Body of pancreas (tissue), 4 donors: ENCODE data around the gene SPTBN1. TPM values are rescaled to one million over a fixed set of nuclear protein-coding genes. Genes with fewer than 3 reads are reported as not detected.

Experiments used
- ATAC-seq: fragments of 150-250 bp; one replicate; pipeline ENCODE4 v1.9.1; 2016
- DNase-seq, 4 donors: peaks; one replicate each; pipeline ENCODE4 v3.0.0-alpha.2; 2019
- H3K27ac ChIP-seq, 4 donors: fragments of 200-600 bp; sonication (generic); 1 replicate in 3 of 4; 2 replicates in 1 of 4; pipeline versions ENCODE4 v1.5.1 to v1.6.1; 2016 to 2019; ENCODE audit warnings: mild to moderate bottlenecking in 1 of 4, mixed read lengths in 1 of 4, moderate library complexity in 1 of 4
- H3K27me3 ChIP-seq, 2 donors: fragments of 200-600 bp; sonication (generic); one replicate each; pipeline ENCODE4 v1.6.0; 2016; ENCODE audit warnings: mild to moderate bottlenecking in 1 of 2
- H3K36me3 ChIP-seq, 2 donors: fragments of 200-600 bp; sonication (generic); replicated peaks in 1 of 2; 2 replicates each; pipeline ENCODE4 v1.5.1; 2016; ENCODE audit warnings: low read depth in 2 of 2; ENCODE audit not compliant: insufficient read depth in 1 of 2
- H3K4me1 ChIP-seq: fragments of 200-600 bp; sonication (generic); one replicate; pipeline ENCODE4 v1.6.0; 2016
- H3K4me3 ChIP-seq, 2 donors: fragments of 200-600 bp; sonication (generic); 1 replicate in 1 of 2; 2 replicates in 1 of 2; pipeline ENCODE4 v1.5.1; 2016 to 2019
- H3K9me3 ChIP-seq, 3 donors: fragments of 200-600 bp; sonication (generic); 1 replicate in 2 of 3; 2 replicates in 1 of 3; pipeline ENCODE4 v1.5.1; 2016
- CTCF ChIP-seq, 7 experiments: fragments of 450-650 bp in 4 of 7; fragments of 200-600 bp in 3 of 7; sonication (generic) in 3 of 7; IDR thresholded peaks; one replicate each; pipeline ENCODE4 v1.5.1; 2016 to 2019; ENCODE audit warnings: antibody characterized with exemption in 7 of 7
- POLR2A ChIP-seq, 3 donors: fragments of 450-650 bp; IDR thresholded peaks; one replicate each; pipeline ENCODE4 v1.6.1; 2016; ENCODE audit warnings: antibody characterized with exemption in 3 of 3, mild to moderate bottlenecking in 2 of 3
- WGBS, 2 donors: methylation state at CpG; one replicate each; pipeline ENCODE4 v1.1.5; 2017; 5-methylcytosine and 5-hydroxymethylcytosine counted together
- intact Hi-C: fragments of 100-400 bp; cut with DNase I; formaldehyde crosslinking; loops from one replicate; pipeline ENCODE4 v1.15.1; 2023
- total RNA-seq, 2 donors: library from RNA; depleted of rRNA; stranded (reverse); fragments of >200 nt; gene quantifications; one replicate each; pipeline ENCODE4 v1.1.0, GENCODE V29; 2016

The SPTBN1 gene
- total RNA-seq, 2 donors from 2014 or later: 186 to 195 TPM

- 63 to 77% methylated on average over 5 of the region's 5 CpGs for WGBS, 2 donors
- Histone ChIP-seq H3K4me1 (peaks cover 90% of the 10 kb centered on the region), H3K27me3 (no peaks in the 10 kb centered on the region), H3K9me3 (no peaks in the 10 kb centered on the region), H3K36me3 (no peaks in the 10 kb centered on the region), H3K27ac (peak overlapping the region in 3 of 4 donors; percentile 16 to 68 (median 58)), H3K4me3 (no peak overlapping the region)
- no peak for TF ChIP-seq CTCF (IDR thresholded peaks at IDR 0.05)
- TF ChIP-seq POLR2A (IDR thresholded peaks at IDR 0.05): no peak
- ATAC-seq (no peak), DNase-seq (peak in 2 of 4 donors; percentile 42 to 43)
- intact Hi-C loops: no loop called here
Measured at GRCh38 chr2:54599326-54599710, 143.2 kb downstream of the SPTBN1 start.

GRCh38 chr2:54599914-54600313 is 143.8 kb downstream of the SPTBN1 start:
- no peak for TF ChIP-seq POLR2A (IDR thresholded peaks at IDR 0.05)
- TF ChIP-seq CTCF (IDR thresholded peaks at IDR 0.05): no peak
- Histone ChIP-seq H3K4me1 (peaks cover 96% of the 10 kb centered on the region), H3K9me3 (no peaks in the 10 kb centered on the region), H3K36me3 (no peaks in the 10 kb centered on the region), H3K27me3 (no peaks in the 10 kb centered on the region), H3K27ac (peak overlapping the region; percentile 16 to 68 (median 46)), H3K4me3 (no peak overlapping the region)
- DNase-seq (peak in 3 of 4 donors; percentile 36 to 45 (median 40)), ATAC-seq (peak; percentile 16)
- intact Hi-C loops: no loop called here
- 45 to 70% methylated on average over 4 of the region's 4 CpGs for WGBS, 2 donors

GRCh38 chr2:54601339-54601738 is 145.2 kb downstream of the SPTBN1 start:
- TF ChIP-seq CTCF (IDR thresholded peaks at IDR 0.05) (no peak), POLR2A (IDR thresholded peaks at IDR 0.05) (no peak)
- 35 to 54% methylated on average over 2 of the region's 2 CpGs for WGBS, 2 donors
- no peak for DNase-seq
- Histone ChIP-seq H3K9me3 (no peaks in the 10 kb centered on the region), H3K4me3 (no peak overlapping the region), H3K36me3 (no peaks in the 10 kb centered on the region), H3K27ac (peak overlapping the region in 2 of 4 donors; percentile 32 to 58), H3K27me3 (no peaks in the 10 kb centered on the region), H3K4me1 (peaks cover 89% of the 10 kb centered on the region)
- intact Hi-C loops: no loop called here
- no peak for ATAC-seq

GRCh38 chr2:54602736-54603322 is 146.7 kb downstream of the SPTBN1 start:
- Histone ChIP-seq H3K4me1 (peaks cover 74% of the 10 kb centered on the region), H3K27ac (peak overlapping the region in 3 of 4 donors; percentile 32 to 58 (median 39)), H3K4me3 (no peak overlapping the region), H3K9me3 (no peaks in the 10 kb centered on the region), H3K36me3 (no peaks in the 10 kb centered on the region), H3K27me3 (no peaks in the 10 kb centered on the region)
- intact Hi-C loops: no loop called here
- ATAC-seq (peak; percentile 19), DNase-seq (no peak)
- no peak for TF ChIP-seq CTCF (IDR thresholded peaks at IDR 0.05)
- TF ChIP-seq POLR2A (IDR thresholded peaks at IDR 0.05): no peak
- WGBS, 2 donors: 55 to 66% methylated on average over 5 of the region's 5 CpGs

GRCh38 chr2:54603357-54603756 is 147.2 kb downstream of the SPTBN1 start:
- DNase-seq: no peak
- TF ChIP-seq CTCF (IDR thresholded peaks at IDR 0.05) (no peak), POLR2A (IDR thresholded peaks at IDR 0.05) (no peak)
- peak; percentile 14 for ATAC-seq
- H3K27ac ChIP-seq: peak overlapping the region in 3 of 4 donors; percentile 32 to 58 (median 39)
- H3K36me3 ChIP-seq: no peaks in the 10 kb centered on the region
- no peak overlapping the region for H3K4me3 ChIP-seq
- H3K4me1 ChIP-seq: peaks cover 69% of the 10 kb centered on the region
- no peaks in the 10 kb centered on the region for H3K9me3 ChIP-seq
- H3K27me3 ChIP-seq: no peaks in the 10 kb centered on the region
- 42 to 45% methylated on average over 3 of the region's 3 CpGs for WGBS, 2 donors
- intact Hi-C loops: no loop called here
